GM21526 (cell line): ENCODE data around the gene CTNNBIP1.
"Not testable (repeated sequence)": the region's sequence is repeated elsewhere in the genome, so short reads cannot be mapped to it uniquely, and the experiment has no call there.

Experiments used
- ATAC-seq: cut with Tn5 transposase; IDR thresholded peaks from one replicate; pipeline ENCODE4 v1.9.1; 2021; ENCODE audit warnings: moderate library complexity; ENCODE audit not compliant: unreplicated experiment, low FRiP score

The CTNNBIP1 gene

GRCh38 chr1:9811239-9811966 lies 98.7 kb downstream of the CTNNBIP1 start:
- no peak for ATAC-seq

- ATAC-seq: no peak
Measured at GRCh38 chr1:9809100-9809510, 101.0 kb downstream of the CTNNBIP1 start.

- ATAC-seq: no peak
Measured at GRCh38 chr1:9808459-9808858, 101.6 kb downstream of the CTNNBIP1 start.

GRCh38 chr1:9807541-9807940 lies 102.5 kb downstream of the CTNNBIP1 start:
- ATAC-seq: no peak

- not testable (repeated sequence) for ATAC-seq
Measured at GRCh38 chr1:9805972-9806371, 104.1 kb downstream of the CTNNBIP1 start.

- ATAC-seq: no peak
Measured at GRCh38 chr1:9805006-9805508, 105.0 kb downstream of the CTNNBIP1 start.

GRCh38 chr1:9803003-9803918 lies 106.8 kb downstream of the CTNNBIP1 start:
- ATAC-seq: not testable (repeated sequence)

GRCh38 chr1:9801909-9802308 lies 108.2 kb downstream of the CTNNBIP1 start:
- ATAC-seq: no peak
